ENCODE measurements around the gene SVBP.
"Not testable (repeated sequence)": the region's sequence is repeated elsewhere in the genome, so short reads cannot be mapped to it uniquely, and the experiment has no call there.

The SVBP gene

GRCh38 chr1:42816585-42817439 lies at the start of gene SVBP, which contains the start of gene ERMAP:
Gene SVBP, minus strand, starts transcription at chr1:42817397. Its CDS starts 853 bp downstream, at chr1:42816544.
Gene ERMAP, plus strand, starts transcription at chr1:42817122. Its CDS starts 13,327 bp downstream, at chr1:42830449.
- peak within 1 kb of the TSS; percentile 73 for H3K4me3 Mint-ChIP-seq
- H3K4me1 Mint-ChIP-seq: peaks cover 22% of the 10 kb centered on the region
- peak; percentile 94 for DNase-seq
- H3K27ac Mint-ChIP-seq: peak within 1 kb of the TSS; percentile 88
- no peaks in the 10 kb centered on the region for H3K9me3 Mint-ChIP-seq
- CTCF ChIA-PET: interaction anchor here (0.7 to 2.4 kb wide), 2 partner anchors 29 to 256 kb away, joined by 4 to 12 read pairs; partner anchors contain the start of gene ZNF691
- peaks cover 11% of the 10 kb centered on the region for H3K36me3 Mint-ChIP-seq
- H3K27me3 Mint-ChIP-seq: peaks cover 7% of the 10 kb centered on the region

GRCh38 chr1:42866549-42866948 lies 49.4 kb upstream of the SVBP start:
- no peak overlapping the region for H3K4me3 Mint-ChIP-seq

GRCh38 chr1:42861014-42861399 lies 43.8 kb upstream of the SVBP start:
- Mint-ChIP-seq H3K36me3 (peaks cover 2% of the 10 kb centered on the region), H3K9me3 (peaks cover 18% of the 10 kb centered on the region), H3K4me1 (no peaks in the 10 kb centered on the region), H3K27me3 (peaks cover 19% of the 10 kb centered on the region), H3K27ac (no peak overlapping the region), H3K4me3 (no peak overlapping the region)
- no peak for DNase-seq
- CTCF ChIA-PET: interaction anchor here (1.2 kb wide), 1 partner anchor 213 kb away, joined by 4 read pairs; no protein-coding TSS in a partner anchor

More at GRCh38 chr1:42866549-42866948, 49.4 kb upstream of the SVBP start:
- CTCF ChIA-PET: no interaction called here
- H3K4me1 Mint-ChIP-seq: no peaks in the 10 kb centered on the region
- no peak for DNase-seq
- no peaks in the 10 kb centered on the region for H3K36me3 Mint-ChIP-seq
- peaks cover 3% of the 10 kb centered on the region for H3K9me3 Mint-ChIP-seq
- peaks cover 3% of the 10 kb centered on the region for H3K27me3 Mint-ChIP-seq
- no peak overlapping the region for H3K27ac Mint-ChIP-seq

GRCh38 chr1:42860339-42861013 lies 43.3 kb upstream of the SVBP start:
- Mint-ChIP-seq H3K27ac (no peak overlapping the region), H3K4me1 (no peaks in the 10 kb centered on the region), H3K9me3 (peaks cover 18% of the 10 kb centered on the region), H3K27me3 (peaks cover 19% of the 10 kb centered on the region), H3K4me3 (no peak overlapping the region), H3K36me3 (peaks cover 2% of the 10 kb centered on the region)
- DNase-seq: no peak
- CTCF ChIA-PET: no interaction called here

GRCh38 chr1:42859366-42859765 lies 42.2 kb upstream of the SVBP start:
- H3K4me1 Mint-ChIP-seq, H3K4me3 Mint-ChIP-seq, H3K36me3 Mint-ChIP-seq, CTCF ChIA-PET, DNase-seq, H3K27ac Mint-ChIP-seq: not testable (repeated sequence)
- peaks cover 18% of the 10 kb centered on the region for H3K9me3 Mint-ChIP-seq
- H3K27me3 Mint-ChIP-seq: peaks cover 17% of the 10 kb centered on the region

GRCh38 chr1:42856554-42856953 lies 39.4 kb upstream of the SVBP start:
- H3K4me1 Mint-ChIP-seq, CTCF ChIA-PET, DNase-seq, H3K27ac Mint-ChIP-seq, H3K4me3 Mint-ChIP-seq: not testable (repeated sequence)
- H3K27me3 Mint-ChIP-seq: peaks cover 16% of the 10 kb centered on the region
- H3K9me3 Mint-ChIP-seq: peaks cover 15% of the 10 kb centered on the region
- peaks cover 14% of the 10 kb centered on the region for H3K36me3 Mint-ChIP-seq

- H3K4me1 Mint-ChIP-seq: peaks cover 8% of the 10 kb centered on the region
- H3K27ac Mint-ChIP-seq: no peak overlapping the region
- H3K4me3 Mint-ChIP-seq: no peak overlapping the region
- CTCF ChIA-PET: no interaction called here
- peaks cover 2% of the 10 kb centered on the region for H3K9me3 Mint-ChIP-seq
- peaks cover 3% of the 10 kb centered on the region for H3K27me3 Mint-ChIP-seq
- DNase-seq: no peak
- H3K36me3 Mint-ChIP-seq: peaks cover 35% of the 10 kb centered on the region
Observed at GRCh38 chr1:42853116-42853884, 36.1 kb upstream of the SVBP start.

- no peak for DNase-seq
- peaks cover 15% of the 10 kb centered on the region for H3K4me1 Mint-ChIP-seq
- H3K4me3 Mint-ChIP-seq: no peak overlapping the region
- no peak overlapping the region for H3K27ac Mint-ChIP-seq
- peaks cover 33% of the 10 kb centered on the region for H3K36me3 Mint-ChIP-seq
- CTCF ChIA-PET: no interaction called here
- no peaks in the 10 kb centered on the region for H3K27me3 Mint-ChIP-seq
- peaks cover 2% of the 10 kb centered on the region for H3K9me3 Mint-ChIP-seq
Observed at GRCh38 chr1:42852608-42852980, 35.4 kb upstream of the SVBP start.

- Mint-ChIP-seq H3K36me3 (peaks cover 33% of the 10 kb centered on the region), H3K4me1 (peaks cover 20% of the 10 kb centered on the region), H3K4me3 (no peak overlapping the region), H3K27ac (no peak overlapping the region), H3K27me3 (no peaks in the 10 kb centered on the region), H3K9me3 (peaks cover 2% of the 10 kb centered on the region)
- no peak for DNase-seq
- CTCF ChIA-PET: no interaction called here
Observed at GRCh38 chr1:42851960-42852607, 34.9 kb upstream of the SVBP start.

GRCh38 chr1:42851420-42851819 lies 34.2 kb upstream of the SVBP start:
- CTCF ChIA-PET: no interaction called here
- Mint-ChIP-seq H3K27ac (no peak overlapping the region), H3K9me3 (peaks cover 2% of the 10 kb centered on the region), H3K36me3 (peaks cover 33% of the 10 kb centered on the region), H3K4me1 (peaks cover 22% of the 10 kb centered on the region), H3K4me3 (no peak overlapping the region), H3K27me3 (no peaks in the 10 kb centered on the region)
- DNase-seq: no peak

- peaks cover 33% of the 10 kb centered on the region for H3K36me3 Mint-ChIP-seq
- peaks cover 2% of the 10 kb centered on the region for H3K9me3 Mint-ChIP-seq
- H3K4me1 Mint-ChIP-seq: peaks cover 29% of the 10 kb centered on the region
- no peak overlapping the region for H3K4me3 Mint-ChIP-seq
- H3K27ac Mint-ChIP-seq: no peak overlapping the region
- no peaks in the 10 kb centered on the region for H3K27me3 Mint-ChIP-seq
- CTCF ChIA-PET: no interaction called here
- DNase-seq: no peak
Observed at GRCh38 chr1:42849944-42850343, 32.7 kb upstream of the SVBP start.

GRCh38 chr1:42848823-42849537 lies 31.8 kb upstream of the SVBP start:
- Mint-ChIP-seq H3K9me3 (peaks cover 2% of the 10 kb centered on the region), H3K27ac (no peak overlapping the region), H3K4me3 (no peak overlapping the region), H3K36me3 (peaks cover 33% of the 10 kb centered on the region), H3K4me1 (peaks cover 29% of the 10 kb centered on the region), H3K27me3 (no peaks in the 10 kb centered on the region)
- no peak for DNase-seq
- CTCF ChIA-PET: no interaction called here

GRCh38 chr1:42847721-42848460 lies 30.7 kb upstream of the SVBP start:
- DNase-seq: no peak
- Mint-ChIP-seq H3K36me3 (peaks cover 33% of the 10 kb centered on the region), H3K27me3 (no peaks in the 10 kb centered on the region), H3K4me3 (peak overlapping the region; percentile 88), H3K9me3 (peaks cover 2% of the 10 kb centered on the region), H3K27ac (no peak overlapping the region), H3K4me1 (peaks cover 29% of the 10 kb centered on the region)
- CTCF ChIA-PET: interaction anchor here (1.5 to 3.1 kb wide), 2 partner anchors 75 to 226 kb away, joined by 6 to 16 read pairs; no protein-coding TSS in a partner anchor
